HG03565 (cell line): Measurements from ENCODE around the gene OR8H3.
"Not testable (repeated sequence)": the region's sequence is repeated elsewhere in the genome, so short reads cannot be mapped to it uniquely, and the experiment has no call there.

Experiments used
- ATAC-seq: cut with Tn5 transposase; IDR thresholded peaks from one replicate; pipeline ENCODE4 v1.9.1; 2021; ENCODE audit warnings: mild to moderate bottlenecking, moderate library complexity; ENCODE audit not compliant: unreplicated experiment

Gene OR8H3, protein sequence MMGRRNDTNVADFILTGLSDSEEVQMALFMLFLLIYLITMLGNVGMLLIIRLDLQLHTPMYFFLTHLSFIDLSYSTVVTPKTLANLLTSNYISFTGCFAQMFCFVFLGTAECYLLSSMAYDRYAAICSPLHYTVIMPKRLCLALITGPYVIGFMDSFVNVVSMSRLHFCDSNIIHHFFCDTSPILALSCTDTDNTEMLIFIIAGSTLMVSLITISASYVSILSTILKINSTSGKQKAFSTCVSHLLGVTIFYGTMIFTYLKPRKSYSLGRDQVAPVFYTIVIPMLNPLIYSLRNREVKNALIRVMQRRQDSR

GRCh38 chr11:56122073-56122472, at the start of gene OR8H3:
OR8H3 (plus strand) TSS chr11:56122373; CDS start chr11:56122373, 0 bp downstream.
- no peak for ATAC-seq

DNA sequence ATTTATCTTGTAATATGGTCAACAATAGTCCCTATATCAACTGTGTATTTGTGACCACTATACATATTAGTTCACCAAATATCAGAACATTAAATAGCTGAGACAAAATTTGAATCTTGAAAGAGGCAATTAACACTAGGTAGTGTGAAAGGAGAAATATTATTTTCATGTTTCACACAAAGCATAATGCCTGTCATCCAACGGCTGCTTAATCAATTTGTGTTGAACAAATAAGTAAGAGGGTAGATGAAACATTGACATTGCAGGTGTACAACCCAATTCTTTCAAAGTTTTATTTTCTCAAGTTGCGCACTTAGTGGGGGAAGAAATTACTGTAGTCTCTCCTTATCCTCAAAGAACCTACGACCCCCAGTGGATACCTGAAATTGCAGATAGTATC, 32.5 kb upstream of the OR8H3 start:
- no peak for ATAC-seq

DNA sequence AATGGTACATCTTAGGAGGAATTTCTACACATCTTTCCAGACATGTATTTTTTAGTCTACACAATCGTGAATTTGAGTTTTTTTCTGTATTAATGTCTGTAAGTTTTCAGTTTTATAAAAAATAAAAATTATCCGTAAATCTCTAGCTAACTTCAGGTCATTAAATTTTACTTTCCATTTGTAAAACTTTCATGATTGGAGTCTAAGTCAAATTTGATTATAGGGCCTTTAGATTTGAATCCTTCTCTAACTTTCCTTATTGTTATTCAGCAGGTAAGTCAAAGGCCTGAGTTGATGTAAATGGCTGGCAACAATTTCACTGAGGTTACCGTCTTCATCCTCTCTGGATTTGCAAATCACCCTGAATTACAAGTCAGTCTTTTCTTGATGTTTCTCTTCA, 29.2 kb upstream of the OR8H3 start, which contains the start of gene OR8I2:
TSS of gene OR8I2 (plus strand) at position 301 of the 400 bp plus-strand sequence. CDS start at position 301, 0 bp downstream.
- ATAC-seq, result no peak

- ATAC-seq, result no peak
Observed at GRCh38 chr11:56103210-56103737, 18.9 kb upstream of the OR8H3 start, which contains the start of gene OR8H2. OR8H2 (plus strand) TSS chr11:56103687; CDS start chr11:56105043, 1,356 bp downstream.

GRCh38 chr11:56140151-56140661, 18.0 kb downstream of the OR8H3 start, which contains the start of gene OR8J3:
OR8J3 (minus strand) TSS chr11:56140201; CDS start chr11:56137718, 2,483 bp downstream.
- ATAC-seq, result no peak

GRCh38 chr11:56143681-56144080, 21.5 kb downstream of the OR8H3 start:
- not testable (repeated sequence) for ATAC-seq

- ATAC-seq, result no peak
Observed at GRCh38 chr11:56151376-56151775, 29.2 kb downstream of the OR8H3 start.

DNA sequence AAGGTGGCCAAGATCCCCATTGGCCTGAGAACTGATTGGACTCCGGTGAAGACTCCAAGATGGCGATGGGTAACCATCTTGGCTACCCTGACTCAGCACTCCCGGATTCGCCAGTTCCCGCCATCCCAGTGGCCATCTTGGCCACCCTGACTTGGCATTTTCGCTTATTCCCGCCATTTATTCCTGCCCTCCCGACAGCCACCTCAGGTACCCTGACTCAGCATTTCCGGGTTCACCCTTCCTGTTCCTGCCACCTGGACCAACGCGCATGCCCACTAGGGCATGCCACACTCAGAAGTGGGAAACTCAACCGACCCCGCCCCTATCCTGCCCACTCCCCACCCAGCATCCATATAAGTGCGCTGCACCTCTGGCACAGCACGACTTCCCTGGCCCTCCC, 30.2 kb downstream of the OR8H3 start:
- ATAC-seq, result no peak

- ATAC-seq, result no peak
Observed at GRCh38 chr11:56160217-56160616, 38.0 kb downstream of the OR8H3 start, which contains the start of gene OR8K5. OR8K5 (minus strand) TSS chr11:56160317; CDS start chr11:56160317, 0 bp downstream.

DNA sequence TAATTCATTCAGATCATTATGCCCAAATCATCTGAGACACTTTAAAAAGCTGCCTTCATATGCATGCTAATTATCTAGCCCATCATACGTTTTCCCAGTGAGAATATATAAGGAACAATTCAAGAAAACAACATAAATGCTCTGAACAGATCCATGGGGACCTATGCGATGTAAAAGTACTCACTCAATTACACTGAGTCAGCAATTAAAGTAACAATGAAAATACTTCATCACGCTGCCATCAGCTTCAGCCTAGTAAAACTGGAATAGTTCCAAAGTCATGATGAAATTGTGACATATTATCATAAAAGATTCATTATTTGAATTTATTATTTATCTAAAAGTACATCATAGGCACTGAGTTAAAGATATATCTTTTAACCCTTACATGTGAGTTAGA, 41.6 kb downstream of the OR8H3 start:
- no peak for ATAC-seq

GRCh38 chr11:56172256-56172830, 50.2 kb downstream of the OR8H3 start:
- no peak for ATAC-seq
